GM23248 (cell line): Measurements from ENCODE around the gene GALNT12. TPM values are rescaled to one million over a fixed set of nuclear protein-coding genes. Genes with fewer than 3 reads are reported as not detected.

Source experiments
- DNase-seq: peaks from one replicate; pipeline ENCODE4 v3.0.0-alpha.2; 2015
- H2AFZ ChIP-seq: fragments of 200-600 bp; sonication (generic); 2 replicates; pipeline ENCODE4 v1.6.1; 2016; ENCODE audit warnings: antibody characterized with exemption
- H3F3A ChIP-seq: fragments of 200-600 bp; sonication (generic); 2 replicates; pipeline ENCODE4 v1.6.1; 2016; ENCODE audit warnings: mild to moderate bottlenecking, antibody characterized with exemption, mixed run types; ENCODE audit not compliant: insufficient read depth
- H3K27ac ChIP-seq: fragments of 200-600 bp; sonication (generic); 2 replicates; pipeline ENCODE4 v1.5.1; 2016; ENCODE audit warnings: mild to moderate bottlenecking
- H3K27me3 ChIP-seq: fragments of 200-600 bp; sonication (generic); replicated peaks from 2 replicates; pipeline ENCODE4 v1.6.1; 2016; ENCODE audit warnings: mild to moderate bottlenecking; ENCODE audit not compliant: insufficient read depth
- H3K36me3 ChIP-seq: fragments of 200-600 bp; sonication (generic); 2 replicates; pipeline ENCODE4 v1.6.1; 2016; ENCODE audit warnings: low read depth, mild to moderate bottlenecking
- H3K4me1 ChIP-seq: fragments of 200-600 bp; sonication (generic); 2 replicates; pipeline ENCODE4 v1.6.1; 2016; ENCODE audit warnings: mild to moderate bottlenecking; ENCODE audit not compliant: insufficient read depth
- H3K4me2 ChIP-seq: fragments of 200-600 bp; sonication (generic); one replicate; pipeline ENCODE4 v1.6.1; 2016; ENCODE audit warnings: mild to moderate bottlenecking; ENCODE audit not compliant: unreplicated experiment
- H3K4me3 ChIP-seq: fragments of 200-600 bp; sonication (generic); 2 replicates; pipeline ENCODE4 v1.5.1; 2016; ENCODE audit warnings: mild to moderate bottlenecking
- H3K79me2 ChIP-seq: fragments of 200-600 bp; sonication (generic); 2 replicates; pipeline ENCODE4 v1.6.1; 2016; ENCODE audit warnings: mild to moderate bottlenecking; ENCODE audit not compliant: insufficient read depth
- H3K9ac ChIP-seq: fragments of 200-600 bp; sonication (generic); 2 replicates; pipeline ENCODE4 v1.6.1; 2016; ENCODE audit warnings: mild to moderate bottlenecking
- H3K9me2 ChIP-seq: fragments of 200-600 bp; sonication (generic); 2 replicates; pipeline ENCODE4 v1.6.1; 2016; ENCODE audit warnings: mixed run types, mild to moderate bottlenecking, moderate library complexity; ENCODE audit not compliant: insufficient read depth
- H3K9me3 ChIP-seq: fragments of 200-600 bp; sonication (generic); one replicate; pipeline ENCODE4 v1.6.1; 2017; ENCODE audit warnings: low read depth
- H4K20me1 ChIP-seq: fragments of 200-600 bp; sonication (generic); 2 replicates; pipeline ENCODE4 v1.6.0; 2016; ENCODE audit not compliant: insufficient read depth
- EZH2 ChIP-seq: fragments of 200-600 bp; sonication (generic); IDR thresholded peaks from 2 replicates; pipeline ENCODE4 v1.6.1; 2018; ENCODE audit warnings: antibody characterized with exemption, mild to moderate bottlenecking; ENCODE audit not compliant: insufficient read depth, poor library complexity, severe bottlenecking
- EZH2phosphoT487 ChIP-seq: fragments of 200-600 bp; sonication (generic); IDR thresholded peaks from 2 replicates; pipeline ENCODE4 v1.6.1; 2018; ENCODE audit warnings: antibody characterized with exemption, moderate library complexity, mild to moderate bottlenecking, low read depth; ENCODE audit not compliant: insufficient read depth
- WGBS, 2 experiments: methylation state at CpG; one replicate each; pipeline ENCODE4 v1.1.6; 2015 to 2017; ENCODE audit warnings: low lambda C conversion rate in 2 of 2, low coverage in 1 of 2; ENCODE audit errors: missing lambda C conversion rate in 2 of 2; 5-methylcytosine and 5-hydroxymethylcytosine counted together
- in situ Hi-C: fragments of 300-500 bp; cut with MboI; formaldehyde crosslinking; loops from 2 replicates; pipeline ENCODE4 v1.15.0; 2020
- polyA plus RNA-seq: library from polyadenylated mRNA; unstranded; fragments of >200 nt; fragmentation: Nextera tagmentation; extraction: Ambion mirVana; gene quantifications from 2 replicates; pipeline ENCODE4 v1.2.1, GENCODE V29; 2016
- total RNA-seq: library from RNA; depleted of rRNA; stranded (reverse); fragments of >200 nt; shearing (Covaris generic); gene quantifications from 2 replicates; pipeline ENCODE4 v1.2.3, GENCODE V29; 2014

GALNT12 gene
- total and polyA plus RNA-seq, 2 experiments from 2014 or later: 0.74 to 10.1 TPM

GRCh38 chr9:98808875-98809274 lies 1.4 kb downstream of the GALNT12 start:
- in situ Hi-C loops: no loop called here
- no peaks in the 10 kb centered on the region for H4K20me1 ChIP-seq
- H3K9me2 ChIP-seq: no peaks in the 10 kb centered on the region
- H3F3A ChIP-seq: peaks cover 38% of the 10 kb centered on the region
- H3K27ac ChIP-seq: no peak overlapping the region
- H2AFZ ChIP-seq: no peak overlapping the region
- H3K36me3 ChIP-seq: no peaks in the 10 kb centered on the region
- no peaks in the 10 kb centered on the region for H3K79me2 ChIP-seq
- no peak for TF ChIP-seq EZH2
- no peak for TF ChIP-seq EZH2phosphoT487
- no peaks in the 10 kb centered on the region for H3K9me3 ChIP-seq
- H3K4me2 ChIP-seq: no peak overlapping the region
- H3K4me1 ChIP-seq: peaks cover 25% of the 10 kb centered on the region
- DNase-seq: no peak
- no peak overlapping the region for H3K9ac ChIP-seq
- no peak overlapping the region for H3K4me3 ChIP-seq
- no peaks in the 10 kb centered on the region for H3K27me3 ChIP-seq
- 94 to 100% methylated on average over 2 of the region's 2 CpGs for WGBS, 2 experiments

- no peaks in the 10 kb centered on the region for H3K27me3 ChIP-seq
- H3K27ac ChIP-seq: no peak overlapping the region
- H3K4me1 ChIP-seq: peaks cover 25% of the 10 kb centered on the region
- H3K4me2 ChIP-seq: no peak overlapping the region
- DNase-seq: no peak
- H3K9me3 ChIP-seq: no peaks in the 10 kb centered on the region
- H3F3A ChIP-seq: peaks cover 38% of the 10 kb centered on the region
- no peaks in the 10 kb centered on the region for H3K36me3 ChIP-seq
- TF ChIP-seq EZH2 (no peak), EZH2phosphoT487 (no peak)
- in situ Hi-C loops: no loop called here
- H3K79me2 ChIP-seq: no peaks in the 10 kb centered on the region
- H2AFZ ChIP-seq: no peak overlapping the region
- no peaks in the 10 kb centered on the region for H4K20me1 ChIP-seq
- no peak overlapping the region for H3K9ac ChIP-seq
- no peaks in the 10 kb centered on the region for H3K9me2 ChIP-seq
- H3K4me3 ChIP-seq: no peak overlapping the region
- 92 to 93% methylated on average over 9 of the region's 9 CpGs for WGBS, 2 experiments
Measured at GRCh38 chr9:98809311-98810101, 2.0 kb downstream of the GALNT12 start.

GRCh38 chr9:98810102-98810842 lies 2.8 kb downstream of the GALNT12 start:
- peak; percentile 68 for DNase-seq

GRCh38 chr9:98811051-98811650 lies 3.7 kb downstream of the GALNT12 start:
- Histone ChIP-seq H4K20me1 (no peaks in the 10 kb centered on the region), H3K79me2 (no peaks in the 10 kb centered on the region), H3K4me2 (peak overlapping the region; percentile 46), H3K9ac (peak overlapping the region; percentile 16; the same call in 1 of the 2 replicates), H3K4me1 (peaks cover 25% of the 10 kb centered on the region), H3K36me3 (no peaks in the 10 kb centered on the region), H3K9me3 (no peaks in the 10 kb centered on the region), H3K9me2 (no peaks in the 10 kb centered on the region), H3K27me3 (no peaks in the 10 kb centered on the region), H3K27ac (peak overlapping the region; percentile 61), H3K4me3 (0 out of 2 replicates have a peak overlapping the region, but pooled peaks have one; percentile 0), H2AFZ (no peak overlapping the region), H3F3A (peaks cover 33% of the 10 kb centered on the region)
- WGBS, 2 experiments: 0 to 2% methylated on average over 2 of the region's 2 CpGs
- in situ Hi-C loops: no loop called here
- DNase-seq: peak; percentile 96
- TF ChIP-seq EZH2phosphoT487 (0 out of 2 replicates have a peak, but pooled peaks have one; percentile 43), EZH2 (no peak)

More at GRCh38 chr9:98810102-98810842, 2.8 kb downstream of the GALNT12 start:
- in situ Hi-C loops: no loop called here
- Histone ChIP-seq H4K20me1 (no peaks in the 10 kb centered on the region), H3K4me2 (peak overlapping the region; percentile 46), H3K9me2 (no peaks in the 10 kb centered on the region), H2AFZ (no peak overlapping the region), H3K79me2 (no peaks in the 10 kb centered on the region), H3K27ac (peak overlapping the region; percentile 61), H3K36me3 (no peaks in the 10 kb centered on the region), H3K4me1 (peaks cover 25% of the 10 kb centered on the region), H3K27me3 (no peaks in the 10 kb centered on the region), H3K9ac (peak overlapping the region; percentile 16; the same call in 1 of the 2 replicates), H3F3A (peaks cover 38% of the 10 kb centered on the region), H3K9me3 (no peaks in the 10 kb centered on the region), H3K4me3 (0 out of 2 replicates have a peak overlapping the region, but pooled peaks have one; percentile 0)
- TF ChIP-seq EZH2phosphoT487 (no peak), EZH2 (no peak)
- WGBS, 2 experiments: 54 to 62% methylated on average over 3 of the region's 3 CpGs
